HCT116 (cell line): ENCODE data around the gene C10orf143. TPM values are rescaled to one million over a fixed set of nuclear protein-coding genes. Genes with fewer than 3 reads are reported as not detected.
"Not testable (repeated sequence)": the region's sequence is repeated elsewhere in the genome, so short reads cannot be mapped to it uniquely, and the experiment has no call there.

Source experiments
- ATAC-seq: fragments of 200-7000 bp; cut with Tn5 transposase; 2 replicates; pipeline ENCODE4 v1.9.1; 2020; ENCODE audit warnings: mild to moderate bottlenecking, moderate library complexity
- BruUV-seq: library from RNA; stranded (reverse); fragments of 400-500 nt; replicated peaks from 2 replicates; lab custom pipeline; 2021; lab: Mats Ljungman, UMichigan
- CTCF ChIA-PET: fragments of 300-600 bp; sonication (Branson Sonifier 250); formaldehyde crosslinking; loops from one replicate; lab custom pipeline; 2021; ENCODE audit warnings: antibody characterized with exemption; lab: Charles Lee
- POLR2A ChIA-PET: fragments of 300-600, 350-600 bp; sonication (Branson Sonifier 250); formaldehyde crosslinking; loops from one replicate; lab custom pipeline; 2021; ENCODE audit warnings: antibody characterized with exemption; lab: Charles Lee
- RAD21 ChIA-PET, 2 experiments: fragments of 300-600 bp; sonication (Branson Sonifier 250); formaldehyde crosslinking; loops; one replicate each; lab custom pipeline; 2023; ENCODE audit warnings: low total read pairs in 2 of 2; ENCODE audit not compliant: uncharacterized antibody in 2 of 2, unreplicated experiment in 2 of 2, low non-redundant PET in 1 of 2; lab: Charles Lee
- DNase-seq: peaks from one replicate; pipeline ENCODE4 v3.0.0-alpha.2; 2010; ENCODE audit warnings: low read depth, low spot score
- H2AFZ ChIP-seq: fragments of 200-600 bp; shearing (Covaris generic), sonication (generic); 2 replicates; pipeline ENCODE4 v1.6.1; 2017; ENCODE audit warnings: low read depth, mixed run types, mixed read lengths, antibody characterized with exemption, low read length; ENCODE audit not compliant: poor library complexity, severe bottlenecking
- H3K27ac ChIP-seq: 2 replicates; pipeline ENCODE4 v1.5.1; 2012; ENCODE audit warnings: low read depth, low read length
- H3K27me3 ChIP-seq: fragments of 200-600 bp; sonication (generic); 2 replicates; pipeline ENCODE4 v1.6.1; 2016; ENCODE audit warnings: mixed run types, low read length, mixed read lengths; ENCODE audit not compliant: insufficient read depth
- H3K36me3 ChIP-seq, 2 experiments: fragments of 200-500 bp in 1 of 2; fragments of 200-600 bp in 1 of 2; sonication (Bioruptor generic) in 1 of 2; sonication (generic) in 1 of 2; 2 replicates each; pipeline versions ENCODE4 v1.5.1 to v1.6.1; 2014 to 2016; ENCODE audit warnings: low read length in 2 of 2, inconsistent platforms in 1 of 2, mixed read lengths in 1 of 2, mixed run types in 1 of 2; ENCODE audit not compliant: insufficient read depth in 2 of 2, control insufficient read depth in 1 of 2
- H3K4me1 ChIP-seq, 2 experiments: fragments of 200-600 bp in 1 of 2; sonication (generic) in 1 of 2; 2 replicates each; pipeline versions ENCODE4 v1.5.1 to v1.6.1; 2012 to 2017; ENCODE audit warnings: low read length in 2 of 2, inconsistent platforms in 1 of 2, mild to moderate bottlenecking in 1 of 2, mixed read lengths in 1 of 2, mixed run types in 1 of 2, moderate library complexity in 1 of 2; ENCODE audit not compliant: insufficient read depth in 2 of 2, control insufficient read depth in 1 of 2
- H3K4me2 ChIP-seq: fragments of 200-600 bp; sonication (generic); 2 replicates; pipeline ENCODE4 v1.6.1; 2017; ENCODE audit warnings: mixed run types, low read length, mixed read lengths
- H3K4me3 ChIP-seq, 2 experiments: fragments of 200-600 bp in 1 of 2; sonication (generic) in 1 of 2; replicated peaks in 1 of 2; 2 replicates each; pipeline ENCODE4 v1.5.1; 2011 to 2016; ENCODE audit warnings: low read length in 2 of 2, control low read depth in 1 of 2, low read depth in 1 of 2, mild to moderate bottlenecking in 1 of 2, mixed read lengths in 1 of 2, mixed run types in 1 of 2
- H3K79me2 ChIP-seq: fragments of 200-600 bp; sonication (generic); 2 replicates; pipeline ENCODE4 v1.6.1; 2017; ENCODE audit warnings: mild to moderate bottlenecking, mixed run types, low read length, moderate library complexity, mixed read lengths; ENCODE audit not compliant: insufficient read depth
- H3K9ac ChIP-seq: fragments of 200-600 bp; sonication (generic); 2 replicates; pipeline ENCODE4 v1.6.1; 2016; ENCODE audit warnings: low read length, mixed read lengths
- H3K9me2 ChIP-seq: fragments of 200-600 bp; sonication (generic), shearing (Covaris generic); 2 replicates; pipeline ENCODE4 v1.6.1; 2017; ENCODE audit warnings: mixed run types, mild to moderate bottlenecking, moderate library complexity; ENCODE audit not compliant: insufficient read depth
- H3K9me3 ChIP-seq, 2 experiments: fragments of 200-500 bp in 1 of 2; fragments of 200-600 bp in 1 of 2; sonication (Bioruptor generic) in 1 of 2; sonication (generic) in 1 of 2; 2 replicates each; pipeline ENCODE4 v1.6.1; 2014 to 2017; ENCODE audit warnings: low read length in 2 of 2, mixed read lengths in 2 of 2, inconsistent platforms in 1 of 2, low read depth in 1 of 2, mild to moderate bottlenecking in 1 of 2, mixed run types in 1 of 2, moderate library complexity in 1 of 2; ENCODE audit not compliant: control insufficient read depth in 1 of 2, insufficient read depth in 1 of 2
- H4K20me1 ChIP-seq: fragments of 200-600 bp; sonication (generic), shearing (Covaris generic); 2 replicates; pipeline ENCODE4 v1.6.1; 2017; ENCODE audit warnings: mixed run types, mild to moderate bottlenecking, moderate library complexity; ENCODE audit not compliant: insufficient read depth
- ATF3 ChIP-seq: IDR thresholded peaks from 2 replicates; pipeline ENCODE4 v1.6.1; 2012
- CEBPB ChIP-seq: IDR thresholded peaks from 2 replicates; pipeline ENCODE4 v1.6.1; 2012; ENCODE audit warnings: low read depth
- EGR1 ChIP-seq: IDR thresholded peaks from 2 replicates; pipeline ENCODE4 v1.6.1; 2012; ENCODE audit warnings: low read depth
- EZH2 ChIP-seq: fragments of 200-600 bp; sonication (generic); IDR thresholded peaks from 2 replicates; pipeline ENCODE4 v1.6.1; 2017; ENCODE audit warnings: antibody characterized with exemption, mixed run types
- EZH2phosphoT487 ChIP-seq: fragments of 200-600 bp; IDR thresholded peaks from 2 replicates; pipeline ENCODE4 v1.6.1; 2018; ENCODE audit warnings: antibody characterized with exemption, borderline replicate concordance
- FOSL1 ChIP-seq: IDR thresholded peaks from 2 replicates; pipeline ENCODE4 v1.6.1; 2012; ENCODE audit warnings: low read depth
- JUND ChIP-seq: IDR thresholded peaks from 2 replicates; pipeline ENCODE4 v1.6.1; 2012
- POLR2A ChIP-seq: IDR thresholded peaks from 2 replicates; pipeline ENCODE4 v1.7.0; 2011; ENCODE audit warnings: borderline replicate concordance; ENCODE audit not compliant: insufficient read depth, insufficient read length; ENCODE audit errors: extremely low read depth
- POLR2AphosphoS5 ChIP-seq: IDR thresholded peaks from 2 replicates; pipeline ENCODE4 v1.6.1; 2011; ENCODE audit warnings: mild to moderate bottlenecking, low read depth, low read length, moderate library complexity
- RAD21 ChIP-seq: IDR thresholded peaks from 2 replicates; pipeline ENCODE4 v1.6.1; 2012; ENCODE audit warnings: low read depth, mild to moderate bottlenecking
- REST ChIP-seq: IDR thresholded peaks from 2 replicates; pipeline ENCODE4 v1.6.1; 2012; ENCODE audit warnings: low read depth
- SIN3A ChIP-seq: IDR thresholded peaks from 2 replicates; pipeline ENCODE4 v1.6.1; 2012; ENCODE audit warnings: low read depth
- SP1 ChIP-seq: IDR thresholded peaks from 2 replicates; pipeline ENCODE4 v1.6.1; 2012; ENCODE audit warnings: low read depth
- TCF7L2 ChIP-seq: IDR thresholded peaks from 2 replicates; pipeline ENCODE4 v1.7.0; 2011; ENCODE audit warnings: borderline replicate concordance, inconsistent platforms; ENCODE audit not compliant: insufficient read depth, insufficient read length; ENCODE audit errors: extremely low read depth
- ZBTB33 ChIP-seq: IDR thresholded peaks from 2 replicates; pipeline ENCODE4 v1.6.1; 2011; ENCODE audit warnings: mild to moderate bottlenecking, low read length, moderate library complexity; ENCODE audit not compliant: insufficient replicate concordance; ENCODE audit errors: extremely low read depth
- ZFX ChIP-seq: fragments of 450-650 bp; IDR thresholded peaks from 2 replicates; pipeline ENCODE4 v1.6.1; 2017
- ZNF274 ChIP-seq: fragments of 200-500 bp; sonication (Bioruptor generic); IDR thresholded peaks from 2 replicates; pipeline ENCODE4 v1.6.1; 2014; ENCODE audit warnings: mild to moderate bottlenecking, low read depth, low read length, inconsistent platforms
- intact Hi-C: fragments of 100-400 bp; cut with micrococcal nuclease; formaldehyde crosslinking; loops from 2 replicates; pipeline ENCODE4 v1.10.0; 2022
- total RNA-seq: library from RNA; stranded (reverse); gene quantifications from one replicate; pipeline ENCODE4 v1.2.1, GENCODE V29; 2021; ENCODE audit not compliant: unreplicated experiment
- TF ChIP-seq, protein P1 (sequence below): IDR thresholded peaks from 2 replicates; pipeline ENCODE4 v1.6.1; 2012

The C10orf143 gene
- total RNA-seq, 1 experiment from 2014 or later, result 0.66 TPM

DNA sequence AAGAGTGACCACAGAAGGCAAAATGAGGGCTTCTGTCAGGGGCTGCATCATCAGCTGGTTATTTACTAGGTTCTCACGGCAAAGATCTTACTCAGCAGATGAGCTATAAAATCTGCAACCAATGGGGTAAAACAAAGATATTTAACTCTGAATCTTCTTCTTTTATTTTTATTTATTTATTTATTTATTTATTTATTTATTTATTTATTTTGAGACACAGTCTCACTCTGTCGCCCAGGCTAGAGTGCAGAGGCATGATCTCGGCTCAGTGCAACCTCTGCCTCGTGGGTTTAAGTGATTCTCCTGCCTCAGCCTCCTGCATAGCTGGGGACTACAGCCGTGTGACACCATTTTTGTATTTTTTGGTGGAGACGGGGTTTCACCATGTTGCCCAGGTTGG is 11.3 kb downstream of the C10orf143 start:
- no peak overlapping the region for H3K4me3 ChIP-seq
- ChIA-PET POLR2A (no interaction called here), RAD21 (no interaction called here), CTCF (interaction anchor here (0.9 kb wide), 1 partner anchor 11 kb away, joined by 3 read pairs; the partner anchor contains the start of gene C10orf143)
- no peak for ATAC-seq
- no peaks in the 10 kb centered on the region for H4K20me1 ChIP-seq
- BruUV-seq, result no TSS peak
- no peaks in the 10 kb centered on the region for H3K9me3 ChIP-seq
- H3K79me2 ChIP-seq, result no peaks in the 10 kb centered on the region
- intact Hi-C loops, result no loop called here
- H3K27me3 ChIP-seq, result no peaks in the 10 kb centered on the region
- no peak overlapping the region for H2AFZ ChIP-seq
- H3K9me2 ChIP-seq, result no peaks in the 10 kb centered on the region
- DNase-seq, result no peak
- H3K9ac ChIP-seq, result no peak overlapping the region
- TF ChIP-seq CEBPB, result no peak
- TF ChIP-seq EZH2, result no peak
- no peak for TF ChIP-seq RAD21
- TF ChIP-seq POLR2AphosphoS5, result no peak
- TF ChIP-seq, protein P1, sequence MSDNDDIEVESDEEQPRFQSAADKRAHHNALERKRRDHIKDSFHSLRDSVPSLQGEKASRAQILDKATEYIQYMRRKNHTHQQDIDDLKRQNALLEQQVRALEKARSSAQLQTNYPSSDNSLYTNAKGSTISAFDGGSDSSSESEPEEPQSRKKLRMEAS, result no peak
- TF ChIP-seq FOSL1, result no peak
- no peak for TF ChIP-seq ATF3
- TF ChIP-seq POLR2A, result no peak
- no peak for TF ChIP-seq TCF7L2
- no peak for TF ChIP-seq SP1
- TF ChIP-seq EGR1, result no peak
- TF ChIP-seq ZFX, result no peak
- TF ChIP-seq EZH2phosphoT487, result no peak
- TF ChIP-seq ZBTB33, result no peak
- no peak for TF ChIP-seq REST
- TF ChIP-seq JUND, result no peak
- no peak for TF ChIP-seq ZNF274
- no peak for TF ChIP-seq SIN3A
- H3K4me1 ChIP-seq, result no peaks in the 10 kb centered on the region
- no peak overlapping the region for H3K27ac ChIP-seq
- no peaks in the 10 kb centered on the region for H3K36me3 ChIP-seq
- H3K4me2 ChIP-seq, result no peak overlapping the region

GRCh38 chr10:130090565-130090964 is 20.1 kb downstream of the C10orf143 start:
- H3K4me3 ChIP-seq, H3K9me3 ChIP-seq, intact Hi-C loops, DNase-seq, RAD21 ChIA-PET, CTCF ChIA-PET, H2AFZ ChIP-seq, H3K9ac ChIP-seq, ATAC-seq, H3K36me3 ChIP-seq, H3K79me2 ChIP-seq, H3K27ac ChIP-seq, POLR2A ChIA-PET, H3K9me2 ChIP-seq, H4K20me1 ChIP-seq, H3K27me3 ChIP-seq, H3K4me2 ChIP-seq, BruUV-seq, H3K4me1 ChIP-seq: not testable (repeated sequence)
